ENCODE results near the gene CDH13.

DNA sequence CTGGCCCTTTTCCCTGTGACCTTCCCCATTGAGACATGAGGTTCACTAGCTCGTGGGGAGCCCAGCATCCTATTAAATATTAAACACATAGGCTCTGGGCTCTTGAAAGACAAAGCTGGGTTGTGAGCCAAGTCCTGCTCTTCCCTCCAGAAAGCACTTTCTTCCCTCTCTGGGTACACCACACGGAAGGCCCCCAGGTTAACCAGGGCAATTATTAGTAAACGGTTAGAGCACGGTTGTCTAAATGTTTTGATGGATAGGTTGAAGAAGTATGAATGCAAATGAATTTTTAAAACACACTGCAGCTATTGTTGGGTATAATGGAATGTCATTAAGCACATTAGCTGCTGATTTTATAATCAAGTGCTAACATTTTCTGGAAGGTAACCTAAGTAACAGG lies 32.7 kb upstream of the CDH13 start:
- no peak for TF ChIP-seq ZNF37A (tag by site-specific recombination; IDR thresholded peaks at IDR 0.05)
- TF ChIP-seq, protein P1, sequence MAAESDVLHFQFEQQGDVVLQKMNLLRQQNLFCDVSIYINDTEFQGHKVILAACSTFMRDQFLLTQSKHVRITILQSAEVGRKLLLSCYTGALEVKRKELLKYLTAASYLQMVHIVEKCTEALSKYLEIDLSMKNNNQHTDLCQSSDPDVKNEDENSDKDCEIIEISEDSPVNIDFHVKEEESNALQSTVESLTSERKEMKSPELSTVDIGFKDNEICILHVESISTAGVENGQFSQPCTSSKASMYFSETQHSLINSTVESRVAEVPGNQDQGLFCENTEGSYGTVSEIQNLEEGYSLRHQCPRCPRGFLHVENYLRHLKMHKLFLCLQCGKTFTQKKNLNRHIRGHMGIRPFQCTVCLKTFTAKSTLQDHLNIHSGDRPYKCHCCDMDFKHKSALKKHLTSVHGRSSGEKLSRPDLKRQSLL (tag by site-specific recombination; IDR thresholded peaks at IDR 0.05): no peak
- TF ChIP-seq ZNF239 (tag by site-specific recombination; IDR thresholded peaks at IDR 0.05): no peak
- no peak for TF ChIP-seq ZBTB8A (tag by site-specific recombination; IDR thresholded peaks at IDR 0.05)
- no peak for TF ChIP-seq ZNF768 (tag by site-specific recombination; IDR thresholded peaks at IDR 0.05)
- TF ChIP-seq, protein P2, sequence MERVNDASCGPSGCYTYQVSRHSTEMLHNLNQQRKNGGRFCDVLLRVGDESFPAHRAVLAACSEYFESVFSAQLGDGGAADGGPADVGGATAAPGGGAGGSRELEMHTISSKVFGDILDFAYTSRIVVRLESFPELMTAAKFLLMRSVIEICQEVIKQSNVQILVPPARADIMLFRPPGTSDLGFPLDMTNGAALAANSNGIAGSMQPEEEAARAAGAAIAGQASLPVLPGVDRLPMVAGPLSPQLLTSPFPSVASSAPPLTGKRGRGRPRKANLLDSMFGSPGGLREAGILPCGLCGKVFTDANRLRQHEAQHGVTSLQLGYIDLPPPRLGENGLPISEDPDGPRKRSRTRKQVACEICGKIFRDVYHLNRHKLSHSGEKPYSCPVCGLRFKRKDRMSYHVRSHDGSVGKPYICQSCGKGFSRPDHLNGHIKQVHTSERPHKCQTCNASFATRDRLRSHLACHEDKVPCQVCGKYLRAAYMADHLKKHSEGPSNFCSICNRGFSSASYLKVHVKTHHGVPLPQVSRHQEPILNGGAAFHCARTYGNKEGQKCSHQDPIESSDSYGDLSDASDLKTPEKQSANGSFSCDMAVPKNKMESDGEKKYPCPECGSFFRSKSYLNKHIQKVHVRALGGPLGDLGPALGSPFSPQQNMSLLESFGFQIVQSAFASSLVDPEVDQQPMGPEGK (tag by site-specific recombination; IDR thresholded peaks at IDR 0.05): no peak

Data from HEK293 (cell line).